HG02610 (cell line): Measurements from ENCODE around the gene EXOC6.
"Not testable (repeated sequence)": the region's sequence is repeated elsewhere in the genome, so short reads cannot be mapped to it uniquely, and the experiment has no call there.

Experiments used
- ATAC-seq: cut with Tn5 transposase; IDR thresholded peaks from one replicate; pipeline ENCODE4 v1.9.1; 2021; ENCODE audit warnings: mild to moderate bottlenecking, moderate library complexity; ENCODE audit not compliant: unreplicated experiment

EXOC6 gene

DNA sequence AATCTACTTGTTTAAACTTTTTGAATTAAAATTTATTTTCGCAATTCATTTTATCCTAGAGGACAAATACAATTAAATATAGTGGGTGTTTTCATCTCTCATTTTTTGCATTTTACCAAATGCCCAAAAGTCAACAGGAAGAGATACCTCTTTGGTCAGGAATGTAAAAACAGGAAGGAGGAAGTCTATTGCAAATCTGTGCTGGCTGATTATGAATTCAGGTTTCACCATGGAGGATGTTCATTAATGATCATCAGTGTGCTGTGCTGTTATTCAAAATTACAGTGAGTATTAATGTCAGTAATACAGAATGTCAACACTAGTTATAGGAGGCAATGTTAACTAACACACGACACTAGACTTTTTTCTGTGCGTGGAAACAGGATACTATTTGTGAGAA lies 24.7 kb downstream of the EXOC6 start:
- no peak for ATAC-seq

DNA sequence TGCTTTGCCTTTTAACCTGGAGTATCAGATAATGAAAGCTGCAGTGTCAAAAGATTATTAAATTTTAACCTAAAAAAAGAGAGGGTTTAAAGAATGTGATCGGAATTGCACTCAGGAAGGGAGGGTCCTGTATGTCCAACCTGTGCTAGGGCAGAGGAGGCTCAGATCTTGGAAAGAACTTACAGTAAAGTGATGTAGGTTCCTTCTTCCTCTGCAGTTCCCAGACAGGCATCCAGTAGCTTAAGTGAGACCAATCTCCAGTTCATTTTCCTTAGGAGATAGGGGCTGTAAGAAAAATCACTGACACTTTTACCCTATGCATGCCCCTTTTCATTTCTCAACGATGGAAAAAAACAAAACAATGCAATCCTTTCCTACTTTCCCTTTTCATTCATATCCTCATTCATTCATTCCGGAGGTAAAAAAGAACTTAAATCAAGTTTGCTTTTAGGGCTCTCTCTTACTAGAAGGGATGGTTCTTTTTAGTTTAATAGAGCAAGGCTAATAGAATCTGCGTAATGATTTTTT lies 28.3 kb downstream of the EXOC6 start:
- ATAC-seq = no peak

DNA sequence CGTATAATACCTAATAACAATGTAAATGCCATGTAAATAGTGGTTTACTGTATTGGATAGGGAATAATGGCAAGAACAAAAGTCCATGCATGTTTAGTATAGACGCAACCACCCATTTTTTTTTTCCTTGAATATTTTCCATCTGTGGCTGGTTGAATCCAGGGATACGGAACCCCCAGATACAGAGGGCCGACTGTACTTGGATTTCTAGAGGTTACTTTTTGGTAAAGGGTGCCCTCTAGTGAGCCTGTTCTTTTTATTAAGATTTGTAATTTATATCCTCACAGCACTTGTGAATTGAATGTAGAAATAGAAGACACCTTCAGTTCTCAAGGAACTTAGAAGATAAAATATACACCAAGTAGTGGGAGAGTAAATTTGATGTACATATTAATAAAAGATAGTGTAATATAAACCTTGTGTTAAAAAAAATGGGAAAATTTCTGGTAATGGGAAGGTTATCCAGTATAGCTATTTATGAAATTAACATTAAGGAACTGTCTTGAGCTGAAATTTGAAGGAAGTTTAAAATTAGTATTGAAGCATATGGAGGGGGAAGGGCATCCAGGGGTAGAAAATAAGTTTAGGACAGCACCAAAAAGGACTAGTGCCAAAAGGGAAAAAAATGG lies 32.0 kb downstream of the EXOC6 start:
- ATAC-seq = no peak

DNA sequence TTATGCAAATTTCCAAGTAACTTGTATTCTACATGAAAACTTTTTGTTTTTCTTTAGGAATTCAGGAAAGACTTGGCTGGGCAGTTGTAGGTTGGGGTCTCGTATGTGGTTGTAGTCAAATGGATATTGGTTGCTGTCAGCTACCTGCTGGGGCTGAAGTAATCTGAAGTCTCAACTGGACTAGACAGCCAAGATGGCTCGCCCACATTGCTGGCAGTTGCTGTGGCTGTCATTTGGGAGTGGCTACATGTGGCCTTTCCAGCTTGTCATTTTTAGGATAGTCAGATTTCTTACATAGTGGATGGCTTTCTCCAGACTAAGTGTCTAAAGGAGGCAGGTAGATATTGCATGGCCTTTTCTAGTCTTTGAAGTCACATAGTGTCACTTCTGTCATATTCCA lies 32.6 kb downstream of the EXOC6 start:
- ATAC-seq = no peak

DNA sequence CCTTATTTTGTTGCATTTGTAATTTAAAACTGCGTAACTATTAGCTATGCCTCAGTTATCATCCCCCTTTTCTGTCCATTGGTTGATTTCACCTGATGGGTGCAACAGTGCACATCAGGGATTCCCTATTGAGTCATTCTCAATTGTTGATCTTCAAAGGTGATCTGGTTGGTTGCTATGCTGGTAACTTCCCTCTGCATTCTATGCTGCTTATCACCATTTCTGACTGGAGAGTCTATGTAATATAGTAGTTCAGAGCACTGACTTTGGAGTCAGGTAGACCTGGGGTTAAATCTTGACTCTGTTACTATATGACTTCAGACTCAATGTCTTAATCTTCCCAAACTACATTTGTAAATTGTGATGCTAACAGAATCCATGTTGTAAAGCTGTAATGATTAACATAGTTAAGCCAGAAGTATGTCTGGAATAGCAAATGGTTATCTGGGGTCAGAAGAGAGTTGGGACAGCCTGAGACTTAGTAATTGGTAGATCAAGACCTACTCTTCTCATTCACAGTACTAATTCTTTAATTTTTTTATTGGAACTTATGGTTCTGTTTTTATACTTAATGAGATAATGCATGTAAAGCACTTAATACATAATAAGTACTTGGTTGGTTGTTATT lies 38.1 kb downstream of the EXOC6 start:
- peak; percentile 45 for ATAC-seq

DNA sequence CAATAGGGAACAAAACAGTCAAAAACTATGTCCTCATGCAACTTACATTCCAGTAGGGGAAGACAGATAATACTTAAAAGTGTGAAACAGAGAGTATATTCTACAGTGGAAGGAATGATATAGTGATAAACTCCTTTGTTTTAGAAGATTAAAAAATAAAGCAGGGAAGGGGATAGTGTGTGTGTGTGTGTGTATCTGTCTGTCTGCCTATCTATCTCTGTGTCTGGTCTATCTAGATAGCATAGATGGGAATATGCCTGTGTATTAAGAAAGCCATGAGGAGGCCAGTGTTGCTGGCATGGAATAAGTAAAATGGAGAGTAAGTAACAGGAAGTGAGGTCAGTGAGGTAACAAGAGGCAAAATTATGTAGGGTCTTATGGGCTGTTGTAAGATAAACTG lies 42.2 kb downstream of the EXOC6 start:
- ATAC-seq = no peak

DNA sequence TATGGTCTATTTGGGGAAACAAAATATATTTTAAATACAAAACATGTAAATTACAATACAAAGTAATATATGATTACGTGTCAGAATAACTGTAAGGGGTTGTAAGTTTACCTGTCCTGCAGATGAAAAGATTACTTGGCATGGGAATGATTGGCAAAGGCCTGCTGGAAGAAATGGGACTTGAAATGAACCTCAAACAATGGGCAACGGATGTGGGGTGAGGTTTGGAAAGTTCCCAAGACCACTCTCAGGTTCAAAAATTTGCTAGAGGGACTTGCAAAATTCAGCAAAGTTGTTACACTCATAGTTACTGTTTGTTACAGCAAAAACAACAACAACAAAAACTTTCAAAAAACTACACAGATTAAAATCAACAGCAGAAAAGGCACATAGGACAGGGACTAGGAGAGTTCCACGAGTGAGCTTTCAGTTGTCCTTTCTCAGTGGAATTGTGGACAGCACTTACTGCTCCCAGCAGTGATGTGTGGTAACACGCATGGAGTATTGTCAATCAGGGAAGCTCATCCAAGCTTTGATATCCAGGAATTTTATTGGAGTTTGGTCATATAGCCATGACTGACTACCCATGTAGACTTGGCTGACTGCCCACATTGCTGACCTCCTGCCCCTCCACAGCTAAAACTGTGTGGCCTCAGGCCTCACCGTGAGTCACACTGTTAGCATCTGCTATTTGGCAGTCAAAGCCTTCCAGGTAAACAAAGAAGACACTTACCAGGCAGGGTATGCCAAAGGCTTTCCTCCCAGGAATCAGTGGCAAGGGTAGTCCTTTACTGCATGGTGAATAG lies 43.8 kb downstream of the EXOC6 start:
- ATAC-seq = no peak

DNA sequence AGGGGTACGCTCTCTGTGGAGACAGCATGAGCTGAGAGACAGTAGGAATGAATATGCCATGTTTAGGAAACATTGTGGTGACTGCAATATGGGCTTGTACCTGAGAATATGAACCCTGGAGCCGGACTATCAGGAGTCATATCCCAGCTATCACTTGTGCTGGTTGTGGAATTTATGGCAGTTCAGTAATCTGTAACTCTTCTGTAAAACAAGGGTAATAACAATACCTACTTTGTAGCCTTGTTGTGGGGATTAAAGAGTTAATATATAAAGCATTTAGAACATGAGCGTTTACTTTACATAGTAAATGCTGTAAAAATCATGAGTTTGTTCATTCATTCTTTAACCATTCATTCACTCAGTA lies 44.4 kb downstream of the EXOC6 start:
- no peak for ATAC-seq

DNA sequence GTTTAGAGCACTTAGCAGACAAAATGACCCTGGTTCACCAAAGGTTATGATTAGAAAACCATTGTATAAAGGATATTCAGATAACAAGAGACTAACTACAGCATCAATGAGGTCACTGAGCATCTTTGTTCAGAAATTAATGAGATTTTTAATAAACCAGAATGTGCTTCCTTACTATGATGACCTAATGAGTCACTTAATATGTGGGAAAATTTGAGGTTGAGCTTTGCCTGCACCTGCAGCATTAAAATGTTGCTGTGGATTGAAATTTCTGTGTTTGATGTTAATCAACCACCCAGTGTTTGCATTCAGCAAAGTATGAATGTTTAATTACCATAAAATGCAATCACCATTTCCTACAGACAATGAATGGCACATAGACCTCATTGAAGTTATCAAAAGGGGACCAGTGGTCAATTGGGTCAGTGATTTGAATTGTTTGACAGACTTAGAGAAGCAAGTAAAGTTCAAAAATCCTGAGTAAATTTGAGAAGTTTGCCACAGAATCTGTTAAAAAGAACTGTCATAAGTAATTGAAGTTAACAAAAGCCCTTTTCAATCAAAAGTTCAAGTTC lies 45.8 kb downstream of the EXOC6 start:
- no peak for ATAC-seq

DNA sequence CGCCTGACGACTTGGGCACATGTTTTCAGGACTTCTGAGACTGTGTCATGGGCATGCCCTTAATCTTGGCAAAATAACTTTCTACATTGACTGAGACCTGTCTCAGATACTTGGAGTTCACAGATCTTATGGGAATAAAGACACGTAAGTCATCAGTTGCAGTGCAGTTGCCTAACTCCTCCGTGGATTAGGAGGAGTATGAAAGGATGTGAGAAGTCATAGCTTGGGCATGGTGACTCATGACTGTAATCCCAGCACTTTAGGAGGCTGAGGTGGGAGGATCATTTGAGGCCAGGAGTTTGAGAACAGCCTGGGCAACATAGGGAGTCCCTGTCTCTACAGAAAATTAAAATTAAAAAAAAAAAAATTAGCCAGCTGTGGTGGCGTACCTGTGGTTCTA lies 49.6 kb downstream of the EXOC6 start:
- ATAC-seq = no peak

DNA sequence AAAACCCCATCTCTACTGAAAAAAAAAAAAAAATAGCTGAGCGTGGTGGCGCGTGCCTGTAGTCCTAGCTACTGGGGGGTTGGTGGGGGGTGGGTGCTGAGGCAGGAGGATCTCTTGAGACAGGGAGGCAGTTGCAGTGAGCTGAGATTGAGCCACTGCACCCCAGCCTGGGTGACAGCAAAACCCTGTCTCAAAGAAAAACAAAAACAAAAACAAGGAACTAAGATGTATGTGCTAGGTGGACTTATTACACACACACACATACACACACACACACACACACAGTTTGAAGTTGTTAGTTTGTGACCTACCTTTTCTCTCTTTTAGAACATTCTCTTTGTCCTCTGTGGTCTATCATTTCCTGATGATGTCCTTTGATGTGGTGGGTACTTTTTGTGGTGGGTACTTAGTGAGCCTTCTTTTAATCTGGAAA lies 53.5 kb downstream of the EXOC6 start:
- no peak for ATAC-seq

DNA sequence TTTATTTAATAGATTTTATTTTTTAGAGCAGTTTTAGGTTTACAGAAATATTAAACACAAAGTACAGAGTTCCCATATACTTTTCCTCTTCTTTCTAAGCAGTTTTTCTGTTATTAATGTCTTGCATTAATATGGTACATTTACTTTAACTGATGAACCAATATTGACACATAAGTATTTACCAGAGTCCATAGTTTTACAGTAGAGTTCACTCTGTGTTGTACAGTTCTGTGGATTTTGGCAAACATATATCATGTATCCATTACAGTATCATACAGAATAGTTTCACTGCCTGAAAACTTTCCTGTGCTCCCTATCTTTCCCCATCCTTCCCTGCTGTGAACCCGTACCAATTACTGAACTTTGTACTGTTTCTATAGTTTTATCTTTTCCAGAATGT lies 55.3 kb downstream of the EXOC6 start:
- no peak for ATAC-seq

DNA sequence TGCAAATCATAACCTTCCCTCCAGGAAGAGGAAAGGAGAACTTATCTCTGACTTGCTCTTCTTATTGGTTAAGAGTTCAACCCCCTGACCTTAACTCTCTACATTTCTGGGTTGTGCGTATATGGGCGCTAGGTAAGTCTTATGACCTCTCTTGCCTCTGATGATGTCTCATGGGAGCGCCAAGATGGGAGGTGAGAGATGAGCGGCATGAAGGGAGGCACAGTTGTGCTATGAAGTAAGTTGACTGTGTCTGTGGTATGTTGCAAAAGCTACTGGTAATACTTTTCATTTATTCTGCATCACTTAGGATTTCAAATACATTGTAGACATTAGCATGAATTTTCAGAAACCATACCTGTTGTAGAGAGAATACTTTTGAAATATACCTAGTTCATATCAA lies 59.0 kb downstream of the EXOC6 start:
- no peak for ATAC-seq

DNA sequence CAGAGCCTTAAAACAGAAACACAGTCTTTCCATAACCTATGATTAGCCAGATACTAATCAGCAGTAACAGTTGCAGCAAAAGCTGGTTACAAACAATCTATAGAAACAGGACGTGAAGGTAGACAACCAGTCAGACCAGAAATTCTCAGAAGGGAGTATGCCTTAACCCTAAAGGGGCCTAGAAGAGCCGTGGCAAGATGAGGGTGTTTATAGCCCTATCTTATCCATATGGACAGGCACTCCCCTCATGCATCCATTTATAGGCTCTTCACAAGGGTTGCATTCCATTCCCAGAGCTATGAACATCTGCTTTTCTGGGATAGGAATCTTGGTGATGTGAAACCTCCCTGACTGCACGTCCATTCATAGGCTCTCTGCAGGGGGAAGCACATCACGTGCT lies 64.3 kb downstream of the EXOC6 start:
- not testable (repeated sequence) for ATAC-seq

DNA sequence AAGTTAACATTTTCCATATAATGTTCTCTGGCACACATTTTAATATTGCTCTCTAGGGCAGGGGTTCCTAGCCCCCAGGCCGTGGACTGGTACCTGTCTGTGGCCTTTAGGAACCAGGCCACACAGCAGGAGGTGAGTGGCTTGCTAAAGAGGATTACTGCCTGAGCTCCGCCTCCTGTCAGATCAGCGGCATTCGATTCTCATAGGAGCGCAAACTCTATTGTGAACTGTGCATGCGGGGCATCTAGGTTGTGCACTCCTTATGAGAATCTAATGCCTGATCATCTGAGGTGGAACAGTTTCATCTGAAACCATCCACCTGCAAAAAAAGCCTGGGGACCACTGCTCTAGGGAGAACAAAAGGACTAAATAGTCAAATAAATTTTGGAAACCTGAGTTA lies 65.7 kb downstream of the EXOC6 start:
- no peak for ATAC-seq

DNA sequence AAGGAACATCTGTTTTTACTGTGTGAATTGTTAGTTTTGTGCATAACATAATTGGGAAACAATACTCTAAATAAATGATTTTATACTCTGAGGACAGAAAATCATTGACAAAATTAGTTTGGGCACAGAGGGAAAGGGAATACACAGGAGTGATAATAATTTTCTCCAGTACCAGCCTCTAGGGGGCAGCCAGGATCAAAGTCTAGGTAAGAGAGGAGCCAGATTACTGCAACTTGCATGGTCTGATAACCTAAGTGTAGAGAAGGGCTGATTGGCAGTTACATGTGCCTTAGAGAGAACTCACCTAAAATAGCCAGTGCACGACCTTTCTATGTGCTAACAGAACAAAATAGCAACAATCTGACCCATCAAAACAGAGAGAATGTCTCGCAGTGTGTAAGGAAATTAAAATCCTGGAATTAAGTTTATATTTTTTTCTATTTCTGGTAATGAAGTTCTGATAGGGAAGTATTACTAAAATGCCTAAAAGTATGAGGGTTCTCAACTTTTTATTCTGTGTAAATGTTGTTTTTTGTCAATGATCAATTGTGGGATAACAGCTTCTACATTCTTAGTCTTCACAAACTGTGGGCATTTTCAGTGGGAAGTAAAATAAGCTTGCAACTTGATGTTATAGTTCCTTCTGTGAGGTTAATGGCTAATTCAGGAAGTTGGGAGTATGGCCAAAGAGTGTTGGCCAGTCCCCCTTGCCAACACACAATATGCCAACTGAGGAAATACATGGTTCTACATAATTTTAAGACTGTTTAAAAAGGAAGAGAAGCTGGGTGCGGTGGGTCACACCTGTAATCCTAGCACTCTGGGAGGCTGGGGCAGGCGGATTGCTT lies 66.4 kb downstream of the EXOC6 start:
- peak; percentile 72 for ATAC-seq

DNA sequence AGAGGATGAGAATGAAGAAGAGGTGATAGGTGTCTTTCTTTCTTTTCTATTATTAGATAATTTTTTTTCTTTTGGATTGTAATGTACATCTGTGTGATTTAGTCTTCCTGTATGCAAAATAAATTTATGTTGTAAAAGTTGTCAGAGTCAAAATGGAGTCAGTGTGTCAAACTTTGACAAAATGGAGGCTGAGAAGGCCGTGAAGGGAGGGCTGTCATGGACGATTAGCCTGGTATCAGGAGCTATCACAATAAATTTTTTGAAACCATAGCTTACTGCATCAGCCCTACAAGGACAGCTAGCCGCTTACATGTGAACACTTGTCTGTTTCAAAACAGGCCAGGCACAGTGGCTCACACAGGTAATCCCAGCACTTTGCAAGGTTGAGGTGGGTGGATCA lies 67.6 kb downstream of the EXOC6 start:
- ATAC-seq = no peak

DNA sequence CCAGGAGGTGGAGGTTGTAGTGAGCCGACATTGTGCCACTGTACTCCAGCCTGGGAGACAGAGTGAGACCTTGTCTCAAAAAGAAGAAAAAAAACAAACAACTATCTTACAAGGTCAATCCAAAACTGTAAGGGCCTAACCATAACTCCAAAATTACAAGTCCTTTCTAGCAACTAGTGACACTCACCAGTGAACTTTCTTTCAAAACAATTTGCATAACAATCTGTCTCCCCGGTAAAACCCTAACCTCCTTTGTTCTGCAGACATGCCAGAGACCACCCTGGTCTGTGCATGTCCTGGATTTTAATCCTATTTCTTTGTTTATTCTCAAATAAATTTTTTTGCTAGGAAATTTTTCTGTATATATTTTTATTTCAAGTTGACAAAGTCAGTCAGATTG lies 68.1 kb downstream of the EXOC6 start:
- ATAC-seq = no peak

DNA sequence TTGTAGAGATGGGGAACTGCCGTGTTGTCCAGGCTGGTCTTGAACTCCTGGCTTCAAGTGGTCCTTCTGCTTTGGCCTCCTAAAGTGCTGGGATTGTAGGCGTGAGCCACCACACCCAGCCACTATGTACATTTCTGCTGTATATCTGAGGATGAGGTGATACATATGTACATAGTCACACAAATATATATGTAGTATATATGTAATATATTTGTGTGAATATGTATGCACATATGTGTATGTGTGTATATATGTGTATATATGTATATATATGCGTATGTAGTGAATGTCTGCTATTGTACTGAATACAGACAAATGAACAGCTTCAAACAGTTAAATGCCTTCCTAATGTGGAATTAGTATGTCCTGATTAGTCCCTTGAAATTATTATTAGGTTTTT lies 70.3 kb downstream of the EXOC6 start:
- ATAC-seq = no peak

DNA sequence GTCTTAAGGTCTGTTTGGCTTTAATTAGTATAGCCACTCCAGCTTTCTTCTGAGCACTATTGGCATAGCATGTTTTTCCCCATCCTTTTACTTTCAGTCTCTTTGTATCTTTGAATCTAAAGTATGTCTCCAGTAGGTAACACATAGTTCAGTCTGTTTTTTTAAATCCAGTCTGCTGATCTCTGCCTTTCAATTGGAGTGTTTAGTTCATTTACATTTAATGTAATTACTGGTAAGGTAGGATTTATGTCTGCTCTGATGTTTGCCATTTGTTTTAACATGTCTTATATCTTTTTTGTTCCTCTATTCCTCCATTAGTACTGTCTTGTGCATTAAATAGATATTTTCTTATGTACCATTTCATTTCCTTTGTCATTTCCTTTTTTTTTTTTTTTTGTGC lies 72.5 kb downstream of the EXOC6 start:
- no peak for ATAC-seq

DNA sequence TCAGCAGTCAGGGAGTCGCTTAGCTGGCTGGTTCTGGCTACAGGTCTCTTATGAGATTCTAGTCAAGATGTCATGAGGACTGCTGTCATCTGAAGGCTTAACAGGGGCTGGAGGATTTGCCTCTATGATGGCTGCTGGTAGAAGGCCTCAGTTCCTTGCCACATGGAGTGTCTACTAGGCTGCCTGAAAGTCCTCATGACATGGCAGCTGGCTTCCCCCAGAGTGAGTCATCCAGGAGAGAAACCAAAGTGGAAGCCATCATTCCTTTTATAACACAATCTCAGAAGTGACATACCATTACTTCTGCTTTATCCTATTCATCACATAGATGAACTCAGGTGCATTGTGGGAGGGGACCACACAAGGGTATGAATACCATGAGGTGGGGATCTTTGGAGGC lies 75.1 kb downstream of the EXOC6 start:
- ATAC-seq = no peak
